Right lobe of liver (tissue), 6 donors: ENCODE results near the gene PSMD10. TPM values are rescaled to one million over a fixed set of nuclear protein-coding genes. Genes with fewer than 3 reads are reported as not detected.

Experiments
- ATAC-seq, 4 donors: fragments of 200-7000 bp; cut with Tn5 transposase; one replicate each; pipeline ENCODE4 v1.9.1; 2020; ENCODE audit warnings: mild to moderate bottlenecking in 4 of 4, moderate library complexity in 4 of 4
- DNase-seq, 3 donors: peaks; one replicate each; pipeline ENCODE4 v3.0.0-alpha.2; 2020
- H3K27ac ChIP-seq, 3 donors: fragments of 200-600 bp; one replicate each; pipeline ENCODE4 v1.8.0; 2022
- H3K27me3 ChIP-seq, 2 donors: fragments of 200-600 bp; one replicate each; pipeline ENCODE4 v1.8.0; 2022
- H3K36me3 ChIP-seq, 4 donors: fragments of 200-600 bp; sonication (generic) in 1 of 4; one replicate each; pipeline versions ENCODE4 v1.5.1 to v1.8.0; 2017 to 2022; ENCODE audit warnings: control low read depth in 1 of 4
- H3K4me1 ChIP-seq, 4 donors: fragments of 200-600 bp; sonication (generic) in 1 of 4; one replicate each; pipeline versions ENCODE4 v1.5.1 to v1.8.0; 2017 to 2022; ENCODE audit warnings: control low read depth in 1 of 4
- H3K4me3 ChIP-seq, 3 donors: fragments of 200-600 bp; one replicate each; pipeline ENCODE4 v1.8.0; 2022
- H3K9me3 ChIP-seq, 4 donors: fragments of 200-600 bp; sonication (generic) in 1 of 4; one replicate each; pipeline versions ENCODE4 v1.5.1 to v1.8.0; 2017 to 2022; ENCODE audit warnings: control low read depth in 1 of 4
- POLR2A ChIP-seq: fragments of 450-650 bp; IDR thresholded peaks from one replicate; pipeline ENCODE4 v1.6.1; 2017; ENCODE audit warnings: antibody characterized with exemption, mild to moderate bottlenecking
- WGBS: methylation state at CpG from one replicate; pipeline ENCODE4 v1.1.6; 2018; ENCODE audit warnings: low coverage, low lambda C conversion rate; ENCODE audit not compliant: insufficient coverage; ENCODE audit errors: missing lambda C conversion rate; 5-methylcytosine and 5-hydroxymethylcytosine counted together
- intact Hi-C, 2 donors: fragments of 100-400 bp; cut with DNase I; formaldehyde crosslinking; loops; one replicate each; pipeline versions ENCODE4 v1.11.2 to v1.14.1; 2022
- total RNA-seq, 6 experiments: library from RNA; depleted of rRNA in 2 of 6; stranded (reverse); fragments of >200 nt in 2 of 6; fragmentation: NEBNext Ultra II Directional in 3 of 6; extraction: Animal tissue kit (Norgen Biotek cat#: 25700) in 3 of 6; gene quantifications; one replicate each; pipeline versions ENCODE4 v1.1.0 to v1.2.4, GENCODE V29; 2016 to 2023
- TF ChIP-seq, protein P1 (sequence below), 4 donors: fragments of 200-600 bp in 3 of 4; fragments of 450-650 bp in 1 of 4; IDR thresholded peaks; one replicate each; pipeline versions ENCODE4 v1.5.1 to v1.8.0; 2016 to 2022; ENCODE audit warnings: antibody characterized with exemption in 4 of 4, mild to moderate bottlenecking in 2 of 4
- donor health status: DM: no; HTN: yes; CAD: no.
- donor health status: DM: no; HTN: no; CAD: no.
- donor health status: DM: no; HTN: no; CAD: no.
- donor health status: DM: no; HTN: yes; CAD: no.
- donor health status: DM: no; HTN: yes; CAD: no.

Gene PSMD10
- total RNA-seq, 6 experiments from 2014 or later, result 10.1 to 23.1 (median 17.1) TPM

DNA sequence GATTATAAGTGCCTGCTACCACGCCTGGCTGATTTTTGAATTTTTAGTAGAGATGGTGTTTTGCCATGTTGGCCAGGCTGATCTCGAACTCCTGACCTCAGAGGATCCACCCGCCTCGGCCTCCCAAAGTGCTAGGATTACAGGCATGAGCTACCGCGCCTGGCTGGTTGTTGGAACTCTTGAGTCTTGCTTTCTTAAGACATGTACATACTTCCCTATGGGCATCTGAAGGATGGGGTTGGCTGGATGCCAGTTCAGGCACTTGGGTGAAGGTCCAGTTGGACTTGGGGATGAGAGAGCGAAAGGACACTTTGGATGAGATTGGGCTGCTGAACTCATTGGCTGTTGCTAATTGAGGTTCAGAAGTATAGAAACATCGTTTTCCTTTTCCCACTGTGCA, 40.7 kb upstream of the PSMD10 start:
- H3K4me1 ChIP-seq, result no peaks in the 10 kb centered on the region
- no peak for ATAC-seq
- no peak overlapping the region for H3K4me3 ChIP-seq
- WGBS, result 73% methylated on average over 5 of the region's 8 CpGs
- intact Hi-C loops, result no loop called here
- no peak overlapping the region for H3K27ac ChIP-seq
- no peak for TF ChIP-seq POLR2A
- TF ChIP-seq, protein P1, sequence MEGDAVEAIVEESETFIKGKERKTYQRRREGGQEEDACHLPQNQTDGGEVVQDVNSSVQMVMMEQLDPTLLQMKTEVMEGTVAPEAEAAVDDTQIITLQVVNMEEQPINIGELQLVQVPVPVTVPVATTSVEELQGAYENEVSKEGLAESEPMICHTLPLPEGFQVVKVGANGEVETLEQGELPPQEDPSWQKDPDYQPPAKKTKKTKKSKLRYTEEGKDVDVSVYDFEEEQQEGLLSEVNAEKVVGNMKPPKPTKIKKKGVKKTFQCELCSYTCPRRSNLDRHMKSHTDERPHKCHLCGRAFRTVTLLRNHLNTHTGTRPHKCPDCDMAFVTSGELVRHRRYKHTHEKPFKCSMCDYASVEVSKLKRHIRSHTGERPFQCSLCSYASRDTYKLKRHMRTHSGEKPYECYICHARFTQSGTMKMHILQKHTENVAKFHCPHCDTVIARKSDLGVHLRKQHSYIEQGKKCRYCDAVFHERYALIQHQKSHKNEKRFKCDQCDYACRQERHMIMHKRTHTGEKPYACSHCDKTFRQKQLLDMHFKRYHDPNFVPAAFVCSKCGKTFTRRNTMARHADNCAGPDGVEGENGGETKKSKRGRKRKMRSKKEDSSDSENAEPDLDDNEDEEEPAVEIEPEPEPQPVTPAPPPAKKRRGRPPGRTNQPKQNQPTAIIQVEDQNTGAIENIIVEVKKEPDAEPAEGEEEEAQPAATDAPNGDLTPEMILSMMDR (IDR thresholded peaks at IDR 0.05), result no peak
- no peaks in the 10 kb centered on the region for H3K27me3 ChIP-seq
- DNase-seq, result no peak
- H3K9me3 ChIP-seq, result no peaks in the 10 kb centered on the region
- peaks cover 0 to 7% (median 0%) of the 10 kb centered on the region in 4 donors for H3K36me3 ChIP-seq

DNA sequence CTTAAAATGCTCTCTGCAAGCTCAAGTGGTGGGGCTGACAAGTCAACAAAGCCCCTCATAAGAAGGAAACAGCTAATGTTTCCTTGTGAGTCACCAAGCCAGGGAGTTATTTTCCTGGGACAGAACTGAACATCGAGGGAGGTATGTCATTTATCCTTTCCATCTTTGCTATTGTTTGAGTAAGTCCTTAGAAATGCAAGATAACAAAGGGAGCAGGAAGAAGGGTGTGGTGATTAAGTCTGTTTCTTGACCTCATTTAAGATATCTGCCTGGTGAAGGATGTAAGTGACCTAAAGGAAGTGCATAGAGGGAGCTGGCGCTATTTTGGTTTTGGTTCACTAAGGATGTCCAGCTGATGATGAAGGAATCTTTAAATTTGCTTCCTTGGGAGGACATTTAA, 40.1 kb upstream of the PSMD10 start:
- intact Hi-C loops, result no loop called here
- Histone ChIP-seq H3K4me1 (no peaks in the 10 kb centered on the region), H3K27me3 (no peaks in the 10 kb centered on the region), H3K36me3 (peaks cover 0 to 7% (median 0%) of the 10 kb centered on the region in 4 donors), H3K9me3 (no peaks in the 10 kb centered on the region), H3K27ac (no peak overlapping the region), H3K4me3 (no peak overlapping the region)
- DNase-seq, result no peak
- TF ChIP-seq POLR2A, result no peak
- TF ChIP-seq, protein P1 (IDR thresholded peaks at IDR 0.05), result no peak
- 58% methylated on average over 2 of the region's 2 CpGs for WGBS
- peak; percentile 26 to 73 (median 50) for ATAC-seq

DNA sequence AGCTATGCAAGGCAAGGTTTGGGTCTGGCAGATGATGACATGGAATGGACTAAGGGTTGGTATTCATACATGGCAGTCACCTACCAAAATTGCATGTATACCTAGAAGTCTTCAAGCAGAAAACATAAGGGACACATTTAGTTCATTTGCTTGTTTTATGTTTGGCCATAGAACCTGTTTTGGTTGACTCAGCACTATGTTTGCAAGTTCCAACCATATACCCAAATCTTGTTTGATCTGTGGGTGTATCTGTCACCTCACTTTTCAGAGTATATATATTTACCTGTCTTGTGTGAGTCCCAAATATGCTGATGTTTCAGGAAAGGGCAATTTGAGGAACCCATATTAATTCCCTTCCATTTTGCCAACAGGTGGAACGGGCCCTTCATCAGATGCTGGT, 39.5 kb upstream of the PSMD10 start:
- ATAC-seq (no peak), DNase-seq (no peak)
- no peak for TF ChIP-seq POLR2A
- TF ChIP-seq, protein P1 (IDR thresholded peaks at IDR 0.05), result no peak
- Histone ChIP-seq H3K27ac (no peak overlapping the region), H3K4me1 (no peaks in the 10 kb centered on the region), H3K36me3 (peaks cover 0 to 7% (median 0%) of the 10 kb centered on the region in 4 donors), H3K4me3 (no peak overlapping the region), H3K27me3 (no peaks in the 10 kb centered on the region), H3K9me3 (no peaks in the 10 kb centered on the region)
- no CpG with 5 or more reads among the region's 1 CpG for WGBS
- intact Hi-C loops, result no loop called here

DNA sequence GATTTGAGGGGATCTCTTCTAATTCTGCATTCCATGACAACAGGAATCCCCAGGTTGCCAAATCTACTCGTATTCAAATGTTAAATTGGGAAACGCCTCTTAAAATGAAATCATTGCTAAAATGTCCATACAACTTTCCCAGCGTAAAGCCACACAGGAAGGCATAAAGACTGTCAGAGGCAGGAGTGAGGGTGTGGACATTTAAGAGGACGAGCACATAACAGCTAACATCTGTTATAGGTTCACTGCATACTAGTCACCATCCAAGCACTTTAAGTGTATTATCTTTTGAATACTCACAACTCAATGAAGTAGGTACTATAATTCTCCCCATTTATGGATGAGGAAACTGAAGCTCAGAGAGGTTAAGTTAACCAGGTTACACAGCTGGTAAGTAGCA, 35.8 kb upstream of the PSMD10 start:
- intact Hi-C loops, result no loop called here
- no peaks in the 10 kb centered on the region for H3K27me3 ChIP-seq
- H3K4me1 ChIP-seq, result no peaks in the 10 kb centered on the region
- no peaks in the 10 kb centered on the region for H3K36me3 ChIP-seq
- H3K4me3 ChIP-seq, result no peak overlapping the region
- H3K27ac ChIP-seq, result no peak overlapping the region
- ATAC-seq, result no peak
- 50% methylated on average over 4 of the region's 4 CpGs for WGBS
- no peak for TF ChIP-seq POLR2A
- TF ChIP-seq, protein P1 (IDR thresholded peaks at IDR 0.05), result no peak
- H3K9me3 ChIP-seq, result no peaks in the 10 kb centered on the region
- DNase-seq, result no peak

DNA sequence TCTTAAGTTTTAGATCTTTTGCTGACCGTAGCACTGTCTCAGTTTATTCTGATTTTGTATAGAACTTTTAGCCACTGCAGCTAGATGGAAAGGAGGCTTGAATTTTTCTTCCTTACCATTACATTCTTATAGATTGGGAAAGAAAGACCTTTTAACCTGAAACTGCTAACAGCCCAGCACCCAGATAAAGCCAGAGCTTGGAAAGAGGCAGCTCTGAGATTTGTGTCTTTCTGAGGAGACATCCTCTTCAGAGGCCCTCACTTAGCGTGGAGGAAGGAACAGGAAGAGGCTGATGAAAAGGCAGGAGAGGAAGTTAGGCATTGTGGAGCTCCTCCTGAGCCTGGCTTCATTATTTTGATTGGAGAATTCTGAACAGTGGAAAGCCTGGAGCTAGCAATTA, 35.3 kb upstream of the PSMD10 start:
- H3K9me3 ChIP-seq, result no peaks in the 10 kb centered on the region
- intact Hi-C loops, result no loop called here
- H3K27ac ChIP-seq, result no peak overlapping the region
- DNase-seq (no peak), ATAC-seq (no peak)
- 63% methylated on average over 2 of the region's 2 CpGs for WGBS
- no peaks in the 10 kb centered on the region for H3K27me3 ChIP-seq
- H3K36me3 ChIP-seq, result no peaks in the 10 kb centered on the region
- H3K4me3 ChIP-seq, result no peak overlapping the region
- H3K4me1 ChIP-seq, result no peaks in the 10 kb centered on the region
- no peak for TF ChIP-seq POLR2A
- TF ChIP-seq, protein P1 (IDR thresholded peaks at IDR 0.05), result no peak
